IPS-NIHi7 (cell line): ENCODE measurements around the gene STK32A.

Experiments used
- DNase-seq: peaks from one replicate; pipeline ENCODE4 v3.0.0; 2012; ENCODE audit warnings: mixed read lengths; ENCODE audit errors: extremely low spot score

Gene STK32A

DNA sequence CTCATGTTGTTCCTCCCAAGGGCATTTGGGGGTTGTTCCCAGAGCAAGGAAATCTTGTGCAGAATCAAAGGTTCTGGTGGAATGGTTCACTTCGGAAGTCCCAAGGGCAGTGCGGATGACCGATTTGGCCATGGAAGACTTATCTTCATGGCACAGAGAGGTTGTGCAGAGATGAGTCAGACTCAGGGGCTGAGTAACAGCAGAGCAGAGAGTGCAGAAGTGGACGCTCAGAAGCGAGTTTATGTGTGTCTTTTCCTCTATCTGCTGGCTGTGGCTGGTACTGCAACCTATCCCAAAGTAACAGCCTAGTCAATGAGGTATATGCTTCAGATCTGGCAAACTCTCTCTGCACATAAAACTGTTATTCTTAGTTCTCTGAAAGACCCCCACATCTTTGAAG lies 157.0 kb downstream of the STK32A start:
- DNase-seq: peak; percentile 55

DNA sequence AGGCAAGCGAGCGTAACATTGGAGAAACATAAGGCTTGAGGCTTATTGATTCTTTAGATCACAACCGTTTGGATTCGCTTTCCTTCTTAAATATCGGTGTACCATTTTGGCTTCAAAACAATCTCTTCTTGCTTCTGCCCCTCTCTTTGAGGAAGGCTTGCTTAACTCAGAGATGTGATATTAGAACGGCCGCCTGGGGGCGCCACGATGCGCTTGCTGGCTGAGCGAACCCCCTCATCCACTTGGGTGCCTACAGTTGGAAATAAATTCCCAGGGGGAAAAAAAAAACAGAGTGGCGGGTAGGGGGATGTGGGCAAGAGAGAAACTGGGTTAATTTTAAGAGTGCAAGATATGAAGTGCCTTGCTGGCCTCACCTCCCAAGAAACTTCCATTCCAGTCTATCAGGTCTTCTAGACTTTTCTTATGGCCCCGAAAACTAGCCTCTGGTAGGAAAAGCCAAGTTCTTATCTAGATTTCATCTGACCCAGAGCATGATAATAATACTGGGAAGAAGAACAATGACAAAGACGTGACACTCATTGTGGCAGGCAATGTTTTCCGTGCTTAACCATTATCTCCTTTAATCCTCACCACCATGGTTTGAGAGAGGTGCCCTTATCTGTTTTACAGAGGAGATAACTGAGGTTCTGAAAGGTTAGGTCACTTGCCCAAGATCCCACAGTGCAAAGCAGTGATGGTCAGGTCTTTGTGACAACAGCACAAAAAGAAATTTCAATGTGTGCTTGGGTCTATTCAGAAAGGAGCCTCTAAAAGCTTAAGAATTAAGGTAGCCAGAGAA lies 159.2 kb downstream of the STK32A start:
- peak; percentile 52 for DNase-seq

- DNase-seq: no peak
Observed at GRCh38 chr5:147396070-147396823, 161.4 kb downstream of the STK32A start.

DNA sequence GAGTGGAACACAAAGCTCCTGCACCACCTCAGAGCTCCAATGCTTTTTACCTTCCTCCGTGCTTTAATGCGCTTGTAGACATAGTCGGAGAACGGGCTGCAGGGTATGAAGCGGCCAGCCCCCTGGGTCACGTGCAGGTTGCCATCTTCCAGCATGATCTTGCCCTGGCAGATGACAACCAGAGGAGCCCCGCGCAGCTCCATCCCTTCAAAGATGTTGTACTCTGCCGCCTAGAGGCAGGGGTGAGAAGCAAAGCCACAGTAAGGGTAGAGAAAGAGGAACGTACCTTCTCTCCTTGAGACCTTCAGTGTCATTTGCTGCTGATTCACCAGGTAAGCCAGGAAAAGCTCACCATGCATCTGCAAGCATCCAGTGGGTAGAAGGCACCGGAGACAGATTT lies 162.8 kb downstream of the STK32A start:
- DNase-seq: peak; percentile 56

GRCh38 chr5:147398860-147399259 lies 164.0 kb downstream of the STK32A start:
- DNase-seq: no peak

DNA sequence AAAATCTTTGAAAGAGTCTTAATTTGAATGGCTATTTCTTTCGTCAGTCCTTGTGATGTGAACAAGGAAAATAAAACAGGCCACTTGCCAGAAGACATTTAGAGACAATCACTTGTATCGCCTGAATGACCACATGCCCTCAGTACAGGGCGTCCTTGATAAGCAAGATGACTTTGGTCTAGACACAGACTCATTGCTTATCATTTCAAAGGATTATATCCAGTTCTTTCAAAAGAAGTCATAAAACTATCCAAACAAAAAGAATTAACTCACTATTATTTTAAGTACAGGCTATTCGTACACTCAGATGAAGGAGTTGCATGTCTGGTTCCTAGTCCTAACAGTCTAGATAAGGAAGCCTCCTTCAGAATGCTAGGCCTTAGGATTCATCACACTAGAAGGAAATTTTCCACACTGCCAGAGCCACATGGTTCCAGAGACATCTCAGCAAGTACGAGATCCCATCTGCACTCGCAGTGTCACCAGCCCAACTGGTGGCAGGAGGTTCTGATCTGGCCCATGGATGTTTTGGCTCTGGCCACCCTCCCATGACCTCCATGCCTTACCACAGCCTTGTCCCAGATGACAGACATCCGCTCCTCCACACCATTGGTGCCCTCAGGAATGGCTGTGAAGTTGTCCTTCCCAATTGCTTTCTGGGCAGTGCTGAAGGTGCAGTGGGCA lies 165.4 kb downstream of the STK32A start:
- DNase-seq: no peak

GRCh38 chr5:147400881-147401280 lies 166.1 kb downstream of the STK32A start:
- no peak for DNase-seq

- DNase-seq: no peak
Observed at GRCh38 chr5:147403651-147404640, 169.1 kb downstream of the STK32A start.

DNA sequence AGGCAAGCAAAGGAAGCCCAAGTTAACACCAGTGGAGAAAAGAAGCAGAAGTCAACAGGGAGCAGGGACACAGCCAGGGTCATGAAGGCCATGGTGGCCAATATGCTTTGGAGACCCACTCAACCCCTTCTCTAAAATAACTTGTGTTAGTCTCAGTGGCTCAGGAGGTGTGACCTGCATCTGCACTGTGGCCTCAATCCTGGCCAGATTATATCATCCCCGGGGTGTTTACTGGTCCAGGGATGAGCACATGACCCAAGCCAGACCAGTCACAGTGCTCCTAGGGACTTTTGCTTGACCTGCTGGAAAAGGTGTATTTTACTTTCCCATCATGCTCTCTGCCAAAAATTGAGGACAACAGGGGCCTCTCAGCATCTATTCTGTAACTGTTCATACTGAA lies 169.9 kb downstream of the STK32A start:
- DNase-seq: no peak

GRCh38 chr5:147406636-147407035 lies 171.8 kb downstream of the STK32A start:
- no peak for DNase-seq

DNA sequence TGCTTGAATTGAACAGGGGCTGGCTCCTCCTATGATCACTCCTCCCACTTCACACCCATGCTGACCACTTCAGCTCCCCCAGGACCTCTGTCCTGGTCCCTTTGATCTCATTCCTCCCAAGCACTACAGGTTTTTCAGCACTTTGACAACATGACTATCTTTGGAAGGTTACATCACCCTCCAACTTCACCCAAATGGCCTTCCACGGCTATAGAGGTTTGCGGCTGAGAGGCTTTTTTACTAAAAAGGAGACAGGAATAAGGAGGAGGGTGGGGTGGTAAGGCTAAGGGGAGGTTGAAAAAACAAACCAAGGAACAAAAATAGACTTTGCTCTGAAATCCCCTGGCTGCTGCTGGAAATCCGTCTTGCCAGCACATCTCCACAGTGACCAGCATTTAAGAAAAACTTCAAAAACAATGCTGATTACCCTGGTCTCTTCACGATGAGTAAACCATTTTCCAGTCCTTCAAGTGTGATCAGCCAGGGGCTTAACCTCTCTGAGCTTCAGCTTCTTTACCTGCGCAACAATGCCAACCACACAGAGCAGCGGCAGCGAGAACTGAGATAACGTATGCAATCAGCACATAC lies 172.4 kb downstream of the STK32A start:
- DNase-seq: no peak

GRCh38 chr5:147408980-147409379 lies 174.2 kb downstream of the STK32A start:
- no peak for DNase-seq

GRCh38 chr5:147410496-147411358 lies 175.9 kb downstream of the STK32A start:
- no peak for DNase-seq

GRCh38 chr5:147411359-147412319 lies 176.8 kb downstream of the STK32A start:
- no peak for DNase-seq

GRCh38 chr5:147412561-147412960 lies 177.7 kb downstream of the STK32A start:
- DNase-seq: no peak

GRCh38 chr5:147413266-147413665 lies 178.4 kb downstream of the STK32A start:
- no peak for DNase-seq

DNA sequence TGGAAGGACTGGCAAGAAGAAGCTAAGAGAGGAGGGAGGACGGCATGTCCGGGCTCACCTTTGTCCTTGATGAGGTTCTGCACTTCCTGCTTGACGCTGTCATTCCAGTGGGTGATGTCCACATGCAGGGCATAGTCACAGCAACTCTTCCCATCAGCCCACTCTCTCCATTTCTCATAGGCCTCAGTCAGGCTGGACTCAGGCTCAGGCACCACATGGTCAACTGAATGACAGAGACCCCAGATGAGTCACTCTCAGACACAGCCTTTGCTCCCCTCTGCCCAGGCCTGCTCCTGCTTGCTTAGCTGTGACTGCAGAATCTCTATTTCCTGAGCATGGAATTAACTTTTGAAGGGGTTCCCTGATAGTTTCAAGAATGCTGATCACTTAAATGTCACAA lies 180.8 kb downstream of the STK32A start:
- no peak for DNase-seq

DNA sequence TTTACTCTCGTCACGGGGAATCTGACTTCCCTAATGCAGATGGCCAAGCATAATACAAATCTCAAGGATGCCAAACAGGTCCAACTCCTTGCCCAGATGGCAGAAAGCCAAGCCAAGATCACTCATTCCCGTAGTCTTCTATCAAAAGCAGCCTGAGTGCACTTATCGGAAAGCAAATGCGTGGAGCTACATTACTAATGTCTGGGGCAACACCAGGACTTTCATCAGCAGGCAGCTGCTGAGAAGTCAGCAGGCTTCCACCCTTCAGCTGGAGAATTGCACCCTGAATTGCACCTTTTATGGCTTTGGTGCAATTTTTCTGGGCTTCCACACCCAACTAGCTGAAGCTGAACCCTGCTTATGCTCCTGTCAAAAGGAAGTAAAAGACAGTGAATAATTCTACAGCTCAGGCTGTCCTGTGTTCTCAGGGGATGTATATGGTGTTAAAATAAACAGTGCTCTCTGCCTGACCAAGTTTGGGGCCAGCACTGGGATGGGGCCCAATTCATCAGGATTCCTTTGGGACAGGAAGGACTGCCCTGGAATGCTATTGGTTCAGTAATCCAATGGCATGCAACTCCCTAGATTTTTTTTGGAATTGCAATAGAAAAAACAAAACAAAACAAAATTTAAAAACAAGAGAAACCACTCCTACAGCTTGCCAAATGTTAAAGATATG lies 182.4 kb downstream of the STK32A start:
- no peak for DNase-seq
